Measurements from ENCODE around the gene C1QTNF9.
"Not testable (repeated sequence)": the region's sequence is repeated elsewhere in the genome, so short reads cannot be mapped to it uniquely, and the experiment has no call there.

Gene C1QTNF9

GRCh38 chr13:24323036-24323738 is 13.8 kb downstream of the C1QTNF9 start:
- DNase-seq: no peak

GRCh38 chr13:24323739-24324075 is 14.3 kb downstream of the C1QTNF9 start:
- DNase-seq: no peak

GRCh38 chr13:24327598-24327997 is 18.2 kb downstream of the C1QTNF9 start:
- not testable (repeated sequence) for DNase-seq

- DNase-seq: no peak
Measured at GRCh38 chr13:24328145-24328544, 18.8 kb downstream of the C1QTNF9 start.

GRCh38 chr13:24338721-24339120 is 29.3 kb downstream of the C1QTNF9 start:
- DNase-seq: no peak

GRCh38 chr13:24339937-24340607 is 30.7 kb downstream of the C1QTNF9 start:
- no peak for DNase-seq

GRCh38 chr13:24340608-24340955 is 31.2 kb downstream of the C1QTNF9 start:
- DNase-seq: no peak

- no peak for DNase-seq
Measured at GRCh38 chr13:24341439-24341838, 32.1 kb downstream of the C1QTNF9 start.

GRCh38 chr13:24348385-24348784 is 39.0 kb downstream of the C1QTNF9 start:
- DNase-seq: no peak

GRCh38 chr13:24348797-24349515 is 39.6 kb downstream of the C1QTNF9 start:
- no peak for DNase-seq

GRCh38 chr13:24349778-24350664 is 40.6 kb downstream of the C1QTNF9 start:
- DNase-seq: not testable (repeated sequence)

- no peak for DNase-seq
Measured at GRCh38 chr13:24351423-24351822, 42.0 kb downstream of the C1QTNF9 start.

GRCh38 chr13:24353736-24354135 is 44.4 kb downstream of the C1QTNF9 start:
- no peak for DNase-seq

GRCh38 chr13:24355103-24355502 is 45.7 kb downstream of the C1QTNF9 start:
- DNase-seq: no peak

- DNase-seq: no peak
Measured at GRCh38 chr13:24356270-24356669, 46.9 kb downstream of the C1QTNF9 start.

- no peak for DNase-seq
Measured at GRCh38 chr13:24356837-24357236, 47.5 kb downstream of the C1QTNF9 start.

GRCh38 chr13:24357756-24358155 is 48.4 kb downstream of the C1QTNF9 start:
- DNase-seq: no peak

GRCh38 chr13:24358836-24359235 is 49.5 kb downstream of the C1QTNF9 start:
- DNase-seq: not testable (repeated sequence)

- not testable (repeated sequence) for DNase-seq
Measured at GRCh38 chr13:24359252-24359651, 49.9 kb downstream of the C1QTNF9 start.

GRCh38 chr13:24360106-24360505 is 50.7 kb downstream of the C1QTNF9 start:
- DNase-seq: no peak

- DNase-seq: no peak
Measured at GRCh38 chr13:24361113-24361512, 51.7 kb downstream of the C1QTNF9 start.

- DNase-seq: no peak
Measured at GRCh38 chr13:24361852-24362366, 52.5 kb downstream of the C1QTNF9 start.
